Measurements from ENCODE around the gene MATCAP1. TPM values are rescaled to one million over a fixed set of nuclear protein-coding genes. Genes with fewer than 3 reads are reported as not detected.

MATCAP1 gene
- polyA plus RNA-seq, 1 donor from 2014 or later: 323 TPM

DNA sequence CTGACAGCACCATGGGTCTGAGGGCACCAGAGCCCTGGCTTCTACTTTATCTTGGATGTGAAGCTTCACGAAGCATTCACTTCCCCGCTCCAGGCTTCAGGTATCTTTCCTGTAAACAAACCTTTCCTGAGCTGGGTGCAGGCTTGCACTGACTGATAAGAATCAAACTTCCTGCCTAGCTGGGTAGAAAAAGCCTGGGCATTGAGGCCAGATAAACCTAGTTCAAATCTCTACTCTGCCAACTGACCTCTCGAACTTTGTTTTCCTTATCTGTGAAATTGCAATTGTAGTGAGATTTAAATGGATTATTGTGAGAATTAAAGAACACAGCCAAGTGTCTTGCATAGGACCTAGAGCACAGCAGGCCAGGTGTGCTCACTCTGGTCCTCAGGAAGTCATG, 40.2 kb upstream of the MATCAP1 start:
- no peaks in the 10 kb centered on the region for H3K9me2 ChIP-seq (ENCODE audit: insufficient read depth, low read length)
- H3K4me3 ChIP-seq (ENCODE audit: low read length): no peak overlapping the region
- no peak overlapping the region for H3K4me2 ChIP-seq (ENCODE audit: low read length)
- no peaks in the 10 kb centered on the region for H3F3A ChIP-seq (ENCODE audit: insufficient read depth, low read length, poor library complexity, severe bottlenecking)
- TF ChIP-seq MXI1 (conservative IDR thresholded peaks at IDR 0.05; ENCODE audit: poor library complexity, severe bottlenecking) (no peak), EP300 (conservative IDR thresholded peaks at IDR 0.05; ENCODE audit: poor library complexity, severe bottlenecking) (no peak), POLR2AphosphoS5 (IDR thresholded peaks at IDR 0.05) (no peak), EZH2 (IDR thresholded peaks at IDR 0.05; ENCODE audit: borderline replicate concordance, insufficient read depth, low read length, poor library complexity, severe bottlenecking) (no peak), RAD21 (conservative IDR thresholded peaks at IDR 0.05) (no peak), TAF1 (IDR thresholded peaks at IDR 0.05; ENCODE audit: low read depth) (no peak), SMC3 (conservative IDR thresholded peaks at IDR 0.05; ENCODE audit: poor library complexity) (no peak)
- TF ChIP-seq, protein P1, sequence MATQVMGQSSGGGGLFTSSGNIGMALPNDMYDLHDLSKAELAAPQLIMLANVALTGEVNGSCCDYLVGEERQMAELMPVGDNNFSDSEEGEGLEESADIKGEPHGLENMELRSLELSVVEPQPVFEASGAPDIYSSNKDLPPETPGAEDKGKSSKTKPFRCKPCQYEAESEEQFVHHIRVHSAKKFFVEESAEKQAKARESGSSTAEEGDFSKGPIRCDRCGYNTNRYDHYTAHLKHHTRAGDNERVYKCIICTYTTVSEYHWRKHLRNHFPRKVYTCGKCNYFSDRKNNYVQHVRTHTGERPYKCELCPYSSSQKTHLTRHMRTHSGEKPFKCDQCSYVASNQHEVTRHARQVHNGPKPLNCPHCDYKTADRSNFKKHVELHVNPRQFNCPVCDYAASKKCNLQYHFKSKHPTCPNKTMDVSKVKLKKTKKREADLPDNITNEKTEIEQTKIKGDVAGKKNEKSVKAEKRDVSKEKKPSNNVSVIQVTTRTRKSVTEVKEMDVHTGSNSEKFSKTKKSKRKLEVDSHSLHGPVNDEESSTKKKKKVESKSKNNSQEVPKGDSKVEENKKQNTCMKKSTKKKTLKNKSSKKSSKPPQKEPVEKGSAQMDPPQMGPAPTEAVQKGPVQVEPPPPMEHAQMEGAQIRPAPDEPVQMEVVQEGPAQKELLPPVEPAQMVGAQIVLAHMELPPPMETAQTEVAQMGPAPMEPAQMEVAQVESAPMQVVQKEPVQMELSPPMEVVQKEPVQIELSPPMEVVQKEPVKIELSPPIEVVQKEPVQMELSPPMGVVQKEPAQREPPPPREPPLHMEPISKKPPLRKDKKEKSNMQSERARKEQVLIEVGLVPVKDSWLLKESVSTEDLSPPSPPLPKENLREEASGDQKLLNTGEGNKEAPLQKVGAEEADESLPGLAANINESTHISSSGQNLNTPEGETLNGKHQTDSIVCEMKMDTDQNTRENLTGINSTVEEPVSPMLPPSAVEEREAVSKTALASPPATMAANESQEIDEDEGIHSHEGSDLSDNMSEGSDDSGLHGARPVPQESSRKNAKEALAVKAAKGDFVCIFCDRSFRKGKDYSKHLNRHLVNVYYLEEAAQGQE (IDR thresholded peaks at IDR 0.05; ENCODE audit: borderline replicate concordance): no peak
- TF ChIP-seq, protein P2, sequence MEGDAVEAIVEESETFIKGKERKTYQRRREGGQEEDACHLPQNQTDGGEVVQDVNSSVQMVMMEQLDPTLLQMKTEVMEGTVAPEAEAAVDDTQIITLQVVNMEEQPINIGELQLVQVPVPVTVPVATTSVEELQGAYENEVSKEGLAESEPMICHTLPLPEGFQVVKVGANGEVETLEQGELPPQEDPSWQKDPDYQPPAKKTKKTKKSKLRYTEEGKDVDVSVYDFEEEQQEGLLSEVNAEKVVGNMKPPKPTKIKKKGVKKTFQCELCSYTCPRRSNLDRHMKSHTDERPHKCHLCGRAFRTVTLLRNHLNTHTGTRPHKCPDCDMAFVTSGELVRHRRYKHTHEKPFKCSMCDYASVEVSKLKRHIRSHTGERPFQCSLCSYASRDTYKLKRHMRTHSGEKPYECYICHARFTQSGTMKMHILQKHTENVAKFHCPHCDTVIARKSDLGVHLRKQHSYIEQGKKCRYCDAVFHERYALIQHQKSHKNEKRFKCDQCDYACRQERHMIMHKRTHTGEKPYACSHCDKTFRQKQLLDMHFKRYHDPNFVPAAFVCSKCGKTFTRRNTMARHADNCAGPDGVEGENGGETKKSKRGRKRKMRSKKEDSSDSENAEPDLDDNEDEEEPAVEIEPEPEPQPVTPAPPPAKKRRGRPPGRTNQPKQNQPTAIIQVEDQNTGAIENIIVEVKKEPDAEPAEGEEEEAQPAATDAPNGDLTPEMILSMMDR (IDR thresholded peaks at IDR 0.05; ENCODE audit: poor library complexity, severe bottlenecking): no peak
- peaks cover 12% of the 10 kb centered on the region for H3K79me2 ChIP-seq (replicated peaks; ENCODE audit: insufficient read depth, low read length)
- H4K20me1 ChIP-seq (ENCODE audit: insufficient read depth): no peaks in the 10 kb centered on the region
- no peak overlapping the region for H3K27ac ChIP-seq (ENCODE audit: low read length)
- no peaks in the 10 kb centered on the region for H3K36me3 ChIP-seq (ENCODE audit: insufficient read depth, low read length)
- no peaks in the 10 kb centered on the region for H3K9me3 ChIP-seq (ENCODE audit: low read length)
- no peak overlapping the region for H3K9ac ChIP-seq (ENCODE audit: low read length)
- no peaks in the 10 kb centered on the region for H3K27me3 ChIP-seq (ENCODE audit: insufficient read depth, low read depth, low read length)
- H2AFZ ChIP-seq (ENCODE audit: low read depth, low read length): no peak overlapping the region

DNA sequence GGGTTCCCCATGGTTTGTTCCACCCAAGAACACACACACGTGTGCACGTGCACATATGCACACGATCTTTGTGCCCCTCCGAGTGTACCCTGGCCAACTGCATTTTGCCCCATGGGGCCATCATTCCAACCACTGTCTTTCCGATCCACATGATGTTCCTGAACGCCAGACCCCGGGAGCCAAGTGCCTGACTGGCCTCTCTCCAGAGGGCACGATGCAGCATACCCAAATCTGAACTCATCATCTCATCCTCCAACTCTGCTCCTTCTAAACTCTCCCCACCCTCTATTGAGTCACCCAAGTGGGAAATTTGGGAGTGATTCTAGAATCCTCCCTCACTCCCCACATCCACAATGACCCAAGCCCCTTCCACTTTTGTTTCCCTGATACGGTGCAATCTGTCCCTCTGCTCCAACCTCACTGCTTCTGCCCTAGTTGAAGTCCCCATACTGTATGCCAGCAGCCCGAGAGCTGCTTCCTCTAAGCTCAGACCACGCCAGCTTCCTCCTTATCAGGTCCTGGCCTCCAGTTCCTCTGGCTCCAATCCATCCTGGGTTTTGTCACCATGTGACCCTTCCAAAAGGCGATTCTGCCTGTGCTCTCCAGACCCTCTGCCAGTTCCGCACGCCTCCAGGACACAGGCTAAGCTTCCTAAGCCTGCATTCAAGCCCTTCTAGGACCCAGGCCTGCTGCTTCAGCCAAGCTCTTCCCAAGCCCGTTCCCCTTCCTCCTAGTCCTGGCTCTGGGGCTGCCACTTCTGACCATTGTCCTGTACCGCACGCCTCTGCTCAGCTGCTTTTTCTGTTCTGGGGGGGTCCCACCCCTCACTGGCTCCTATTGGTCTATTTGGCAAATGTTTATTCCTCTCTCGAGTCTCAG, 33.1 kb upstream of the MATCAP1 start:
- no peaks in the 10 kb centered on the region for H3K27me3 ChIP-seq (ENCODE audit: insufficient read depth, low read depth, low read length)
- no peak for TF ChIP-seq SMC3 (conservative IDR thresholded peaks at IDR 0.05; ENCODE audit: poor library complexity)
- TF ChIP-seq EZH2 (IDR thresholded peaks at IDR 0.05; ENCODE audit: borderline replicate concordance, insufficient read depth, low read length, poor library complexity, severe bottlenecking): no peak
- TF ChIP-seq, protein P2 (IDR thresholded peaks at IDR 0.05; ENCODE audit: poor library complexity, severe bottlenecking): no peak
- TF ChIP-seq TAF1 (IDR thresholded peaks at IDR 0.05; ENCODE audit: low read depth): no peak
- TF ChIP-seq POLR2AphosphoS5 (IDR thresholded peaks at IDR 0.05): no peak
- no peak for TF ChIP-seq RAD21 (conservative IDR thresholded peaks at IDR 0.05)
- TF ChIP-seq, protein P1 (IDR thresholded peaks at IDR 0.05; ENCODE audit: borderline replicate concordance): no peak
- no peak for TF ChIP-seq EP300 (conservative IDR thresholded peaks at IDR 0.05; ENCODE audit: poor library complexity, severe bottlenecking)
- H3K4me3 ChIP-seq (ENCODE audit: low read length): no peak overlapping the region
- no peaks in the 10 kb centered on the region for H3K36me3 ChIP-seq (ENCODE audit: insufficient read depth, low read length)
- no peaks in the 10 kb centered on the region for H4K20me1 ChIP-seq (ENCODE audit: insufficient read depth)
- no peaks in the 10 kb centered on the region for H3K9me3 ChIP-seq (ENCODE audit: low read length)
- H3K9me2 ChIP-seq (ENCODE audit: insufficient read depth, low read length): no peaks in the 10 kb centered on the region
- H2AFZ ChIP-seq (ENCODE audit: low read depth, low read length): no peak overlapping the region
- H3F3A ChIP-seq (ENCODE audit: insufficient read depth, low read length, poor library complexity, severe bottlenecking): no peaks in the 10 kb centered on the region
- no peak overlapping the region for H3K27ac ChIP-seq (ENCODE audit: low read length)
- no peak overlapping the region for H3K4me2 ChIP-seq (ENCODE audit: low read length)
- no peak overlapping the region for H3K9ac ChIP-seq (ENCODE audit: low read length)
- H3K79me2 ChIP-seq (replicated peaks; ENCODE audit: insufficient read depth, low read length): no peaks in the 10 kb centered on the region
